IPS DF 4.7 (cell line): ENCODE results near the gene DCTD.

Experiments
- DNase-seq: peaks from one replicate; pipeline ENCODE4 v3.0.0-alpha.2; 2013; ENCODE audit warnings: low spot score; ENCODE audit errors: extremely low read depth

The DCTD gene

DNA sequence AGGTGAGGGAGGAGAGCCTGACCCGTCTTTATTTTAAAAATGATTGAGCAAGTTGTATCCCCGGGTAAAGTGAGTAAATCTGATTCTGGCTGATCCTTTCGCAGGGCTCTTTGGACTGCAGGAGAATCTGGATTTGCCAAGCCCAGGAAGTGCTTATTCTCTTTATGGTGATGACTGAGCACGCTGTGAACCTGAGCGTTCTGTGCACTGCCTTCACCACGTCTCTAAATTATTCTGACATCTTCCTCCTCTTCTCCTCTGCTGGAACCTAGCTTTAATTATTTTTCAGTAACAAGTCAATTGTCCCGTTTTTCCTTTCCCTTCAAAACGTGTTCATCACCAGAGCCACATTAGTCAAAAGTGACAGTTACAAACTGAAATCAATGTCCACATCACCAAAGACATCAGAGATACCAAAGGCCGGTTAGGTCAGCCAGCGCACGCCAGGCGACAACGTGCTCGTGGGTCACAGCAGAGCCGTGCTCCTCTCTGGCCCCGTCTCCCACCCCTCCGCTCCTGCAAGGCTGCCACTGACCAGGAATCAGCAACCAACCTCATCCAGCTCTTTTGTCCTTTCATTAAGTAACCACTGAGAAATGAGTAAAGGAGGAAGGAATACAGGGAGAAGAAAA, 74.3 kb downstream of the DCTD start:
- DNase-seq, result no peak

GRCh38 chr4:182842104-182842600, 75.0 kb downstream of the DCTD start:
- DNase-seq, result no peak

DNA sequence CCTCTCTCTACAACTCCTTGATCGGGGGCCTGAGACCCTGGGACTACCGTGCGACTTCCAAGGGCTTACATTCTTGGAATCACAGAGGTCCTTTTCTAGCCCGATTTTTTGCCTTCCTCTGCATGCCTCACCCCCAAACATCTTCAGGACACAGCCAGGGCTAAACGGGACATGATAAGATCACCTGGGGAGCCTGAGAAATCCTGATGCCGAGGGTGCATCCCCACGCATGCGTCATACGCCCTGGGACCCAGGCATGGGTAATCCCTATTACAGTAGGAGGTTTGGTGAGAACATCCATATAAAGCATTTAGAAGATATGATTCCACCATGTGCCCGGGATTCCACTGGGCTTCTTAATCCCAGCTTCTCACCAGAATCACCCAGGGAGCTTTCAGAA, 77.1 kb downstream of the DCTD start:
- DNase-seq, result no peak
